ENCODE data around the gene SMOC2. TPM values are rescaled to one million over a fixed set of nuclear protein-coding genes. Genes with fewer than 3 reads are reported as not detected.

SMOC2 gene
- polyA plus RNA-seq, 1 donor from 2014 or later: 0.50 TPM

- no peaks in the 10 kb centered on the region for H4K20me1 ChIP-seq (ENCODE audit: insufficient read depth)
- no peaks in the 10 kb centered on the region for H3K36me3 ChIP-seq (ENCODE audit: insufficient read depth, low read length)
- TF ChIP-seq MXI1 (conservative IDR thresholded peaks at IDR 0.05; ENCODE audit: poor library complexity, severe bottlenecking) (no peak), CTCF (IDR thresholded peaks at IDR 0.05; ENCODE audit: poor library complexity, severe bottlenecking) (no peak), TAF1 (IDR thresholded peaks at IDR 0.05; ENCODE audit: low read depth) (no peak)
- H3K9me2 ChIP-seq (ENCODE audit: insufficient read depth, low read length): no peaks in the 10 kb centered on the region
- no peak overlapping the region for H3K27ac ChIP-seq (ENCODE audit: low read length)
- no peaks in the 10 kb centered on the region for H3F3A ChIP-seq (ENCODE audit: insufficient read depth, low read length, poor library complexity, severe bottlenecking)
- H3K9me3 ChIP-seq (ENCODE audit: low read length): no peaks in the 10 kb centered on the region
- no peak overlapping the region for H3K9ac ChIP-seq (ENCODE audit: low read length)
- no peak overlapping the region for H3K4me2 ChIP-seq (ENCODE audit: low read length)
- H3K27me3 ChIP-seq (ENCODE audit: insufficient read depth, low read depth, low read length): no peaks in the 10 kb centered on the region
- no peak overlapping the region for H2AFZ ChIP-seq (ENCODE audit: low read depth, low read length)
- no peaks in the 10 kb centered on the region for H3K79me2 ChIP-seq (replicated peaks; ENCODE audit: insufficient read depth, low read length)
- H3K4me3 ChIP-seq (ENCODE audit: low read length): no peak overlapping the region
These were observed 15.0 kb downstream of the SMOC2 start for GRCh38 chr6:168455847-168456530.

DNA sequence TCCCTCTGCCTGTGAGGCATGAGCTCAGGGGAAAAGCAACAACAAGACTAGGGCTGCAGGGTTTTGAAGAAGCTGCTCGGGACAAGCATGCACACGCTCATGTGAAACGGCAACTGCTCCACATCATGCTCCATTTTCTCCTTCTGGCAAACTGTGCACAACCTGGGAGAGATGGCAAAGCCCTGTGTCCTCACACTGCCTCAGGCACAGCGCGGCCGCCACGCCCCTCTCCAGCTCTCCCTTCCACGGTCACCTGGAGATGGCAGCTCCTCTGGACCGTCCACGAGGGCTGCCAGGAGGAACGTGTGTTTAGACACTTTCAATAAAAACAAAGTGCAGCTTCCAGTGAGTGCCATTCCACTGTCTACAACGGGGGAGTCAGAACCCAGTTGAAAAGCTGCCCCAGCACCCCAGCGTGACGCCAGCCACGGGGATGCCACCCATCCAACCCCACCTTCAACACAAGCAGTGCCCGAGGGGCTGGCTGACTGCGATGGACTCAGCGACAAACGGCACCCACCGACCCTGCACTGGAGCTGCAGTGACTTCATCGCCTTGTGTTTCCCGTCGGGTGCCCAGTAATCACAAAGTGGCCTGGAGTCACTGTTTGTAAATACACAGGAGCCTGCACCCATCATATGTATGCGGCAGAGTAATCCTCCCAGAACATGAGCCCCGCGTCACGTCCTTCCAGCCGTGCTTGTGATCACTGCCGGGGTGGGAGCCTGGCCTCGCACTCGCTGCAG lies 16.1 kb downstream of the SMOC2 start:
- TF ChIP-seq RAD21 (conservative IDR thresholded peaks at IDR 0.05) (no peak), REST (IDR thresholded peaks at IDR 0.05; ENCODE audit: borderline replicate concordance) (no peak), MXI1 (conservative IDR thresholded peaks at IDR 0.05; ENCODE audit: poor library complexity, severe bottlenecking) (no peak), EP300 (conservative IDR thresholded peaks at IDR 0.05; ENCODE audit: poor library complexity, severe bottlenecking) (no peak), SMC3 (conservative IDR thresholded peaks at IDR 0.05; ENCODE audit: poor library complexity) (no peak), TAF1 (IDR thresholded peaks at IDR 0.05; ENCODE audit: low read depth) (no peak), CTCF (IDR thresholded peaks at IDR 0.05; ENCODE audit: poor library complexity, severe bottlenecking) (no peak), POLR2AphosphoS5 (IDR thresholded peaks at IDR 0.05) (no peak), EZH2 (IDR thresholded peaks at IDR 0.05; ENCODE audit: borderline replicate concordance, insufficient read depth, low read length, poor library complexity, severe bottlenecking) (no peak)
- no peak overlapping the region for H3K27ac ChIP-seq (ENCODE audit: low read length)
- no peaks in the 10 kb centered on the region for H4K20me1 ChIP-seq (ENCODE audit: insufficient read depth)
- H3K4me2 ChIP-seq (ENCODE audit: low read length): no peak overlapping the region
- H3F3A ChIP-seq (ENCODE audit: insufficient read depth, low read length, poor library complexity, severe bottlenecking): no peaks in the 10 kb centered on the region
- no peaks in the 10 kb centered on the region for H3K27me3 ChIP-seq (ENCODE audit: insufficient read depth, low read depth, low read length)
- H2AFZ ChIP-seq (ENCODE audit: low read depth, low read length): no peak overlapping the region
- no peaks in the 10 kb centered on the region for H3K36me3 ChIP-seq (ENCODE audit: insufficient read depth, low read length)
- H3K4me3 ChIP-seq (ENCODE audit: low read length): no peak overlapping the region
- no peak overlapping the region for H3K9ac ChIP-seq (ENCODE audit: low read length)
- H3K9me3 ChIP-seq (ENCODE audit: low read length): no peaks in the 10 kb centered on the region
- H3K9me2 ChIP-seq (ENCODE audit: insufficient read depth, low read length): no peaks in the 10 kb centered on the region
- H3K79me2 ChIP-seq (replicated peaks; ENCODE audit: insufficient read depth, low read length): no peaks in the 10 kb centered on the region
